ENCODE results near the gene GDPD2. TPM values are rescaled to one million over a fixed set of nuclear protein-coding genes. Genes with fewer than 3 reads are reported as not detected.

GDPD2 gene
- total RNA-seq, 2 donors from 2014 or later, result not detected

DNA sequence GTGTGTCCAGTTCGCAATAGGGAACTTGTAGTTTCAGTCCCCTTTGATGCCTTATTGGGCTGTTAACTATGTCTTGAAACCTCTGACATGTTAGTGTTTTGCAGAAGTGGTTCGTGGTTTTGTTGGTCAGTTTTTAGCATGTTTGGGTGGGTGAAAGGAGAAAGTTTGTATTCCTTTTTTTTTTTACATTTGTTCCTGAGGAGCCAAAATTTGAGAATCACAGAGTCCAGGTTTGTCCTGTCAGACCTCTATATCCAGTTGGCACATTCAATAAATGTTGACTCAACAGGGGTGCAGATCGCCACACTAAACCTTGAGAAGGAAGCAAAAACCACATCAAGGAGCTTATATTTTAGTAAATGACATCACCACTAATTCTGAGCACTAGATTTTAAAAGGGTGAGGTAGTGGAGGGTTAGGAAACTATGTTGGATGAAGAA, 47.8 kb downstream of the GDPD2 start:
- no peaks in the 10 kb centered on the region for H3K9me3 ChIP-seq
- no peaks in the 10 kb centered on the region for H3K36me3 ChIP-seq
- no peaks in the 10 kb centered on the region for H3K4me1 ChIP-seq
- no peak overlapping the region for H3K4me3 ChIP-seq
- TF ChIP-seq, protein P1, sequence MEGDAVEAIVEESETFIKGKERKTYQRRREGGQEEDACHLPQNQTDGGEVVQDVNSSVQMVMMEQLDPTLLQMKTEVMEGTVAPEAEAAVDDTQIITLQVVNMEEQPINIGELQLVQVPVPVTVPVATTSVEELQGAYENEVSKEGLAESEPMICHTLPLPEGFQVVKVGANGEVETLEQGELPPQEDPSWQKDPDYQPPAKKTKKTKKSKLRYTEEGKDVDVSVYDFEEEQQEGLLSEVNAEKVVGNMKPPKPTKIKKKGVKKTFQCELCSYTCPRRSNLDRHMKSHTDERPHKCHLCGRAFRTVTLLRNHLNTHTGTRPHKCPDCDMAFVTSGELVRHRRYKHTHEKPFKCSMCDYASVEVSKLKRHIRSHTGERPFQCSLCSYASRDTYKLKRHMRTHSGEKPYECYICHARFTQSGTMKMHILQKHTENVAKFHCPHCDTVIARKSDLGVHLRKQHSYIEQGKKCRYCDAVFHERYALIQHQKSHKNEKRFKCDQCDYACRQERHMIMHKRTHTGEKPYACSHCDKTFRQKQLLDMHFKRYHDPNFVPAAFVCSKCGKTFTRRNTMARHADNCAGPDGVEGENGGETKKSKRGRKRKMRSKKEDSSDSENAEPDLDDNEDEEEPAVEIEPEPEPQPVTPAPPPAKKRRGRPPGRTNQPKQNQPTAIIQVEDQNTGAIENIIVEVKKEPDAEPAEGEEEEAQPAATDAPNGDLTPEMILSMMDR (IDR thresholded peaks at IDR 0.05), result no peak
- DNase-seq (ENCODE audit: low spot score), result no peak
- no peak overlapping the region for H3K27ac ChIP-seq
- H3K27me3 ChIP-seq, result no peaks in the 10 kb centered on the region

DNA sequence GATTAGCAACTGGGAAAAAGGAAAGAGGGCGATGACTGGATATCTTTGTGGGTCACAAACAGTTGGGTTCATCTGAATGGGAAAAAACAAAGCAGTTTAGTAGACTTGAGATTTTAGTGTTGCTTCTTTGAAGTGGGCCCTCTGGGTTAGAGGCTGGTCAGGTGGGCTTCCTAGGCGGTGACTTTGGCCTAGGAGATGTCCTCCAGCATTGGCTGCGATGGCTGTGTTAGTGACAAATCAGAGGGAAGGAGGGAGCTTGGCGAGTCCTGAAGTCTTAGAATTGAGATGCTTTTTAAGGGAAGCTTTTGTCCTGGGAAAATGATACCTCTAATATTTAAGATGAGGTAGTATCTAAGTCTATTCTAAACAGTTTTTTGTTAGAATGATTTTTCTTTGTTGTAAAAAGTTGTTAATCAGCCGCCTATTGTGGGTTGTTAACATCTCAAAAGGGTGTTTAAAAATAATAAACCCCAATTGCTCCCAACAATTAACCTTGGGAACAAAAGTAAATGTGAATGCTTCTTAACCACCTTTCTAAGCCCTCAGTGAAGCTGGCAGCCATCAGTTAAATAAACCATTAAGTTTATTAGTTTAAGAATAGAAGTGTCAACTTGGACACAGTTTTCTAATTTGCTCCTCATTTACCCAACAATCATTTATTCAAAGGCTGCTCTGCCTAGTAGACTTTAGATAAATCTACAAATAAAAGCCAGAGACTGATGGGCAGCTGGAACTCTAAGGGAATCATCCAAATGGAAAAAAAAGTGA, 53.2 kb downstream of the GDPD2 start:
- DNase-seq (ENCODE audit: low spot score), result no peak
- Histone ChIP-seq H3K4me3 (no peak overlapping the region), H3K9me3 (no peaks in the 10 kb centered on the region), H3K27me3 (no peaks in the 10 kb centered on the region), H3K36me3 (no peaks in the 10 kb centered on the region), H3K4me1 (peaks cover 0 to 31% of the 10 kb centered on the region in 2 donors), H3K27ac (peak overlapping the region; percentile 60 to 81)
- TF ChIP-seq, protein P1 (IDR thresholded peaks at IDR 0.05), result no peak

GRCh38 chrX:70476934-70477733, 54.0 kb downstream of the GDPD2 start:
- Histone ChIP-seq H3K27me3 (no peaks in the 10 kb centered on the region), H3K4me1 (peaks cover 0 to 31% of the 10 kb centered on the region in 2 donors), H3K4me3 (no peak overlapping the region), H3K27ac (peak overlapping the region; percentile 60 to 81), H3K9me3 (no peaks in the 10 kb centered on the region), H3K36me3 (no peaks in the 10 kb centered on the region)
- TF ChIP-seq, protein P1 (IDR thresholded peaks at IDR 0.05), result no peak
- no peak for DNase-seq (ENCODE audit: low spot score)

- H3K27ac ChIP-seq, result peak overlapping the region; percentile 60 to 81
Observed at GRCh38 chrX:70477734-70478075, 54.6 kb downstream of the GDPD2 start.

GRCh38 chrX:70478526-70479245, 55.6 kb downstream of the GDPD2 start:
- Histone ChIP-seq H3K27me3 (no peaks in the 10 kb centered on the region), H3K9me3 (no peaks in the 10 kb centered on the region), H3K36me3 (no peaks in the 10 kb centered on the region), H3K4me1 (peaks cover 0 to 31% of the 10 kb centered on the region in 2 donors), H3K4me3 (peak overlapping the region in 1 of 2 donors; percentile 16), H3K27ac (peak overlapping the region; percentile 60 to 81)
- TF ChIP-seq, protein P1 (IDR thresholded peaks at IDR 0.05), result no peak
- no peak for DNase-seq (ENCODE audit: low spot score)

More at GRCh38 chrX:70477734-70478075, 54.6 kb downstream of the GDPD2 start:
- Histone ChIP-seq H3K9me3 (no peaks in the 10 kb centered on the region), H3K36me3 (no peaks in the 10 kb centered on the region), H3K4me3 (no peak overlapping the region), H3K4me1 (peaks cover 0 to 31% of the 10 kb centered on the region in 2 donors), H3K27me3 (no peaks in the 10 kb centered on the region)
- DNase-seq (ENCODE audit: low spot score), result no peak
- TF ChIP-seq, protein P1 (IDR thresholded peaks at IDR 0.05), result no peak
